Gastrocnemius medialis (tissue), 4 donors: ENCODE data around the gene CLIP2. TPM values are rescaled to one million over a fixed set of nuclear protein-coding genes. Genes with fewer than 3 reads are reported as not detected.
"Not testable (repeated sequence)": the region's sequence is repeated elsewhere in the genome, so short reads cannot be mapped to it uniquely, and the experiment has no call there.

Source experiments
- ATAC-seq, 2 donors: fragments of 150-250 bp; one replicate each; pipeline ENCODE4 v1.9.1; 2016
- DNase-seq, 2 donors: peaks; one replicate each; pipeline ENCODE4 v3.0.0-alpha.2; 2019
- H3K27ac ChIP-seq, 4 donors: fragments of 200-600 bp; sonication (generic); 1 replicate in 1 of 4; 2 replicates in 3 of 4; pipeline ENCODE4 v1.5.1; 2016 to 2018; ENCODE audit warnings: mild to moderate bottlenecking in 2 of 4, moderate library complexity in 1 of 4
- H3K27me3 ChIP-seq, 3 donors: fragments of 200-600 bp; sonication (generic) in 2 of 3; 1 replicate in 1 of 3; 2 replicates in 2 of 3; pipeline versions ENCODE4 v1.5.1 to v1.6.0; 2016 to 2019; ENCODE audit warnings: mild to moderate bottlenecking in 1 of 3, moderate library complexity in 1 of 3
- H3K36me3 ChIP-seq, 2 donors: fragments of 200-600 bp; sonication (generic) in 1 of 2; one replicate each; pipeline ENCODE4 v1.5.1; 2017 to 2018
- H3K4me1 ChIP-seq, 2 donors: fragments of 200-600 bp; sonication (generic) in 1 of 2; one replicate each; pipeline ENCODE4 v1.5.1; 2016 to 2017; ENCODE audit warnings: mild to moderate bottlenecking in 2 of 2
- H3K4me3 ChIP-seq, 4 donors: fragments of 200-600 bp; sonication (generic) in 3 of 4; 1 replicate in 1 of 4; 2 replicates in 3 of 4; pipeline ENCODE4 v1.5.1; 2016 to 2019; ENCODE audit warnings: mild to moderate bottlenecking in 2 of 4
- H3K9me3 ChIP-seq, 3 donors: fragments of 200-600 bp; sonication (generic) in 2 of 3; 1 replicate in 1 of 3; 2 replicates in 2 of 3; pipeline ENCODE4 v1.5.1; 2016 to 2019
- CTCF ChIP-seq, 5 experiments: fragments of 450-650 bp in 3 of 5; fragments of 200-600 bp in 2 of 5; sonication (generic) in 2 of 5; IDR thresholded peaks in 4 of 5; conservative IDR thresholded peaks in 1 of 5; 1 replicate in 4 of 5; 2 replicates in 1 of 5; pipeline ENCODE4 v1.5.1; 2016 to 2019; ENCODE audit warnings: antibody characterized with exemption in 5 of 5, mild to moderate bottlenecking in 3 of 5, moderate library complexity in 3 of 5
- POLR2A ChIP-seq, 2 donors: fragments of 450-650 bp; IDR thresholded peaks; one replicate each; pipeline ENCODE4 v1.6.1; 2017; ENCODE audit warnings: antibody characterized with exemption in 2 of 2, mild to moderate bottlenecking in 2 of 2, moderate library complexity in 2 of 2
- in situ Hi-C, 4 donors: fragments of 200-750 bp; cut with MboI; loops; one replicate each; pipeline versions ENCODE4 v1.15.0 to v1.8.0; 2017; ENCODE audit warnings: low sequenced_read_pairs in 4 of 4
- intact Hi-C: fragments of 100-400 bp; cut with DNase I; formaldehyde crosslinking; loops from one replicate; pipeline ENCODE4 v1.15.1; 2023; ENCODE audit warnings: low total_unique reads
- total RNA-seq, 4 donors: library from RNA; depleted of rRNA; stranded (reverse); fragments of >200 nt; gene quantifications; one replicate each; pipeline versions ENCODE4 v1.1.0 to v1.2.3, GENCODE V29; 2016

The CLIP2 gene
- 10 to 100 TPM in 1 of 4 donors, 1 to 10 TPM in 3; 2.0 to 10.0 (median 4.2) TPM for total RNA-seq

GRCh38 chr7:74289018-74289658 lies at the start of gene CLIP2:
Gene CLIP2, plus strand, starts transcription at chr7:74289407. Its CDS starts 28,140 bp downstream, at chr7:74317547.
- peak in 1 of 5 experiments; percentile 10 for TF ChIP-seq CTCF (IDR thresholded peaks at IDR 0.05 in 4 of 5, conservative IDR thresholded peaks at IDR 0.05 in 1 of 5)
- peak; percentile 14 to 51 for TF ChIP-seq POLR2A (IDR thresholded peaks at IDR 0.05)
- Histone ChIP-seq H3K4me1 (peaks cover 8 to 22% of the 10 kb centered on the region in 2 donors), H3K27ac (peak within 1 kb of the TSS; percentile 34 to 70 (median 62)), H3K36me3 (no peaks in the 10 kb centered on the region), H3K27me3 (no peaks in the 10 kb centered on the region), H3K9me3 (no peaks in the 10 kb centered on the region), H3K4me3 (peak within 1 kb of the TSS; percentile 63 to 76 (median 66))
- in situ Hi-C loops (no loop called here), intact Hi-C loops (loop anchor here (1.0 to 5.0 kb wide), 3 partner anchors 20 to 83 kb away; partner anchors contain the start of gene RFC2)
- DNase-seq (peak; percentile 41 to 63), ATAC-seq (peak; percentile 73 to 82)

GRCh38 chr7:74240482-74240881 lies 48.7 kb upstream of the CLIP2 start:
- H3K27me3 ChIP-seq, result no peaks in the 10 kb centered on the region
- peaks cover 0 to 64% of the 10 kb centered on the region in 2 donors for H3K36me3 ChIP-seq
- H3K4me3 ChIP-seq, result no peak overlapping the region
- TF ChIP-seq CTCF (IDR thresholded peaks at IDR 0.05 in 4 of 5, conservative IDR thresholded peaks at IDR 0.05 in 1 of 5), result no peak
- no peak for TF ChIP-seq POLR2A (IDR thresholded peaks at IDR 0.05)
- in situ Hi-C loops (no loop called here), intact Hi-C loops (no loop called here)
- no peak for ATAC-seq
- H3K27ac ChIP-seq, result no peak overlapping the region
- no peaks in the 10 kb centered on the region for H3K9me3 ChIP-seq
- no peak for DNase-seq
- no peaks in the 10 kb centered on the region for H3K4me1 ChIP-seq

- H3K4me1 ChIP-seq, result no peaks in the 10 kb centered on the region
- in situ Hi-C loops, result no loop called here
- no peak overlapping the region for H3K27ac ChIP-seq
- no peaks in the 10 kb centered on the region for H3K9me3 ChIP-seq
- intact Hi-C loops, result no loop called here
- TF ChIP-seq POLR2A (IDR thresholded peaks at IDR 0.05), result no peak
- no peak for TF ChIP-seq CTCF (IDR thresholded peaks at IDR 0.05 in 4 of 5, conservative IDR thresholded peaks at IDR 0.05 in 1 of 5)
- DNase-seq (no peak), ATAC-seq (no peak)
- peaks cover 0 to 62% of the 10 kb centered on the region in 2 donors for H3K36me3 ChIP-seq
- no peak overlapping the region for H3K4me3 ChIP-seq
- no peaks in the 10 kb centered on the region for H3K27me3 ChIP-seq
These were observed 47.1 kb upstream of the CLIP2 start for GRCh38 chr7:74242122-74242443.

- intact Hi-C loops, result no loop called here
- no peaks in the 10 kb centered on the region for H3K4me1 ChIP-seq
- in situ Hi-C loops, result no loop called here
- peaks cover 0 to 73% of the 10 kb centered on the region in 2 donors for H3K36me3 ChIP-seq
- no peaks in the 10 kb centered on the region for H3K27me3 ChIP-seq
- no peaks in the 10 kb centered on the region for H3K9me3 ChIP-seq
- H3K4me3 ChIP-seq, result no peak overlapping the region
- no peak for TF ChIP-seq CTCF (IDR thresholded peaks at IDR 0.05 in 4 of 5, conservative IDR thresholded peaks at IDR 0.05 in 1 of 5)
- no peak for DNase-seq
- ATAC-seq, result no peak
- H3K27ac ChIP-seq, result no peak overlapping the region
These were observed 42.7 kb upstream of the CLIP2 start for GRCh38 chr7:74246497-74246896.

- Histone ChIP-seq H3K9me3 (no peaks in the 10 kb centered on the region), H3K27ac (no peak overlapping the region), H3K4me3 (no peak overlapping the region), H3K4me1 (peaks cover under 1 to 3% of the 10 kb centered on the region in 2 donors), H3K36me3 (peaks cover 0 to 56% of the 10 kb centered on the region in 2 donors), H3K27me3 (no peaks in the 10 kb centered on the region)
- no peak for ATAC-seq
- in situ Hi-C loops (no loop called here), intact Hi-C loops (no loop called here)
- TF ChIP-seq POLR2A (IDR thresholded peaks at IDR 0.05) (no peak), CTCF (IDR thresholded peaks at IDR 0.05 in 4 of 5, conservative IDR thresholded peaks at IDR 0.05 in 1 of 5) (no peak)
- DNase-seq, result no peak
These were observed 41.1 kb upstream of the CLIP2 start for GRCh38 chr7:74248156-74248555.

GRCh38 chr7:74249058-74249457 lies 40.1 kb upstream of the CLIP2 start:
- H3K9me3 ChIP-seq, intact Hi-C loops, ATAC-seq, H3K4me3 ChIP-seq, H3K27me3 ChIP-seq, in situ Hi-C loops, H3K27ac ChIP-seq, H3K4me1 ChIP-seq, DNase-seq: not testable (repeated sequence)
- peaks cover 0 to 55% of the 10 kb centered on the region in 2 donors for H3K36me3 ChIP-seq
